CD4-positive, CD25-positive, alpha-beta regulatory T cell (primary cell): ENCODE results near the gene NTF4. TPM values are rescaled to one million over a fixed set of nuclear protein-coding genes. Genes with fewer than 3 reads are reported as not detected.
"Not testable (repeated sequence)": the region's sequence is repeated elsewhere in the genome, so short reads cannot be mapped to it uniquely, and the experiment has no call there.

Experiments used
- ATAC-seq, 2 donors: fragments of 150-1000 bp; cut with Tn5 transposase; one replicate each; pipeline ENCODE4 v1.10.0; 2021; ENCODE audit warnings: low read depth in 2 of 2, moderate number of reproducible peaks in 2 of 2, moderate library complexity in 1 of 2
- DNase-seq, 3 donors: peaks; one replicate each; pipeline versions ENCODE4 v3.0.0 to v3.0.0-alpha.2; 2012 to 2022; ENCODE audit warnings: mixed read lengths in 1 of 3
- H3K27ac ChIP-seq: one replicate; pipeline ENCODE4 v1.7.0; 2013; ENCODE audit warnings: mild to moderate bottlenecking, low read length; ENCODE audit not compliant: insufficient read depth, poor library complexity, severe bottlenecking
- H3K27me3 ChIP-seq: one replicate; pipeline ENCODE4 v1.7.0; 2013; ENCODE audit warnings: low read length; ENCODE audit not compliant: control insufficient read depth, insufficient read depth
- H3K36me3 ChIP-seq: one replicate; pipeline ENCODE4 v1.7.0; 2013; ENCODE audit warnings: mild to moderate bottlenecking, low read length, moderate library complexity; ENCODE audit not compliant: control insufficient read depth, insufficient read depth
- H3K4me1 ChIP-seq: 2 replicates; pipeline ENCODE4 v1.7.0; 2013; ENCODE audit warnings: mild to moderate bottlenecking, low read length; ENCODE audit not compliant: insufficient read depth, control insufficient read depth, poor library complexity, severe bottlenecking
- H3K4me3 ChIP-seq: one replicate; pipeline ENCODE4 v1.7.0; 2013; ENCODE audit warnings: low read depth, mild to moderate bottlenecking, low read length, moderate library complexity
- H3K9me3 ChIP-seq, 2 experiments: 1 replicate in 1 of 2; 2 replicates in 1 of 2; pipeline ENCODE4 v1.7.0; 2013; ENCODE audit warnings: low read length in 2 of 2, mild to moderate bottlenecking in 1 of 2, moderate library complexity in 1 of 2; ENCODE audit not compliant: control insufficient read depth in 2 of 2
- H3K27ac Mint-ChIP-seq, 3 donors: one replicate each; pipeline ENCODE4 v1.8.0; 2020 to 2022; ENCODE audit warnings: mild to moderate bottlenecking in 3 of 3, mixed read lengths in 3 of 3, moderate library complexity in 2 of 3
- H3K27me3 Mint-ChIP-seq: one replicate; pipeline ENCODE4 v1.8.0; 2022; ENCODE audit warnings: mild to moderate bottlenecking, mixed read lengths
- H3K36me3 Mint-ChIP-seq: one replicate; pipeline ENCODE4 v1.8.0; 2020; ENCODE audit warnings: mixed read lengths
- H3K4me1 Mint-ChIP-seq, 4 donors: one replicate each; pipeline ENCODE4 v1.8.0; 2020 to 2022; ENCODE audit warnings: mixed read lengths in 4 of 4, mild to moderate bottlenecking in 1 of 4
- H3K4me3 Mint-ChIP-seq, 4 donors: one replicate each; pipeline ENCODE4 v1.8.0; 2020 to 2022; ENCODE audit warnings: mild to moderate bottlenecking in 4 of 4, mixed read lengths in 4 of 4, moderate library complexity in 3 of 4
- H3K9me3 Mint-ChIP-seq, 7 donors: one replicate each; pipeline ENCODE4 v1.8.0; 2020 to 2022; ENCODE audit warnings: mixed read lengths in 7 of 7, mild to moderate bottlenecking in 3 of 7, moderate library complexity in 2 of 7
- polyA plus RNA-seq, 4 donors: library from polyadenylated mRNA; unstranded; fragments of 300-500 nt; fragmentation: Illumina TruSeq; gene quantifications; one replicate each; pipeline ENCODE4 v1.2.3, GENCODE V29; 2021
- total RNA-seq: library from RNA; stranded (reverse); gene quantifications from one replicate; pipeline ENCODE4 v1.2.3, GENCODE V29; 2022

The NTF4 gene
- total and polyA plus RNA-seq, 5 donors from 2014 or later = not detected

DNA sequence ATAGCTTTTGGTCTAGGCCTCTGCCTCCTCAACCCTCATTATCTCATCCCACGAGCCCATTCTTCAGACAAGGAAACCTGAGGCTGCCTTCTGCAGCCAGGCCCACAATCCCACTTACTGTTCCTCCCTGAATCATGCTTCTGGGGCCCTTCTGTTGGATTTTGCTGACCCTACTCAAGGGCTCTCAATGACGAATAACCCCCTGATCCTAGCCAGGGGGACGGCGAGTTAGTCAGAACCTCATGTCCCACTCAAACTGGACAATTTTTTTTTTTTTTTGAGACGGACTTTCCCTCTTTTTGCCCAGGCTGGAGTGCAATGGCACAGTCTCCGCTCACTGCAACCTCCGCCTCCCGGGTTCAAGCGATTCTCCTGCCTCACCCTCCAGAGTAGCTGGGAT, 42.5 kb downstream of the NTF4 start:
- no peak for DNase-seq
- Mint-ChIP-seq H3K4me3 (peak overlapping the region in 1 of 4 donors; percentile 49), H3K9me3 (peaks cover 0 to 1% (median 0%) of the 10 kb centered on the region in 7 donors), H3K27me3 (peaks cover 10% of the 10 kb centered on the region), H3K27ac (no peak overlapping the region), H3K36me3 (no peaks in the 10 kb centered on the region), H3K4me1 (peaks cover 7 to 34% (median 15%) of the 10 kb centered on the region in 4 donors)
- Histone ChIP-seq H3K27me3 (no peaks in the 10 kb centered on the region), H3K27ac (no peak overlapping the region), H3K9me3 (no peaks in the 10 kb centered on the region), H3K36me3 (no peaks in the 10 kb centered on the region), H3K4me3 (no peak overlapping the region), H3K4me1 (peaks cover 29% of the 10 kb centered on the region)
- ATAC-seq = no peak

DNA sequence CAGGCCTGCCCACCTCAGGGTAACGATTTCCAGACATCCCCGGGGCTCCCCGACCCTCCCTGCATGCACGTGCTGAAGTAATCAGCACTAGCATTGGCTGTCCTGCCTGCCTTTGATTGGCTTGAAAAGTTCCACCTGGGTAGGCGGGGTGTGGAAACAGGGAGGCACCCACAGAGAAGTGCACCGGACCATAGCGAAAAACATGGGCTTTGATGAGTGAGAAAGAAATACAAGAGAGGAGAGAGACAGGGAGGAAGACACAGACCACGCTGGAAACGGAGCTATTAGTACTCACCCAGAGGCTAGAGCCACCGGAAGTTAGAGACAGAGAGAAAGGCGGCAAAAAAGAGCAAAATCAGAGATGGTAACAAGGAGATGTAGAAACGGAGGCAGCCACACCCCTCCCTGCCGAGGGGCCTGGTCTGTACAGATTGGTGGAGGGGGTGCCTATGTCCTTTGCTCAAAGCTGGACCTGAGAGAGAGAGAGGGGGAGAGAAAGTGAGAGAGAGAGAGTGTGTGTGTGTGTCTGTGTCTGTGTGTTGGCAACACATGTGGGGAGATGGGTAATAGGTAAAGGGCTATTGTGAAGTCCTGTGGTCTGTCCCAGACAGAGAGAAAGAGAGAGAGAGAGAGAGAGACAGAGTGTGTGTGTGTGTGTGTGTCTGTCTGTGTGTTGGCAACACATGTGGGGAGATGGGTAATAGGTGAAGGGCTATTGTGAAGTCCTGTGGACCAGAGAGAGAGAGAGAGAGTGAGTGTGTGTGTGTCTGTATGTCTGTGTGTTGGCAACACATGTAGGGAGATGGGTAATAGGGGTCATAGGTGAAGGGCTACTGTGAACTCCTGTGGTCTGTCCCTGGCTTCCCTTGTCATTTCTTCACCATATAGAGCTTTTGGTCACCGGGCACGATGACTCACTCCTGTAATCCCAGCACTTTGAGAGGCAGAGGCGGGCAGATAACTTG, 43.4 kb downstream of the NTF4 start:
- Histone ChIP-seq H3K4me3 (no peak overlapping the region), H3K4me1 (peaks cover 31% of the 10 kb centered on the region), H3K27me3 (no peaks in the 10 kb centered on the region), H3K27ac (no peak overlapping the region), H3K36me3 (no peaks in the 10 kb centered on the region), H3K9me3 (no peaks in the 10 kb centered on the region)
- no peak for DNase-seq
- ATAC-seq = no peak
- H3K4me3 Mint-ChIP-seq = peak overlapping the region in 3 of 4 donors; percentile 1 to 80 (median 1)
- H3K27ac Mint-ChIP-seq = peak overlapping the region in 2 of 3 donors; percentile 52 to 60
- no peaks in the 10 kb centered on the region for H3K36me3 Mint-ChIP-seq
- H3K27me3 Mint-ChIP-seq = peaks cover 10% of the 10 kb centered on the region
- peaks cover 0 to 1% (median 0%) of the 10 kb centered on the region in 7 donors for H3K9me3 Mint-ChIP-seq
- H3K4me1 Mint-ChIP-seq = peaks cover 7 to 36% (median 15%) of the 10 kb centered on the region in 4 donors

DNA sequence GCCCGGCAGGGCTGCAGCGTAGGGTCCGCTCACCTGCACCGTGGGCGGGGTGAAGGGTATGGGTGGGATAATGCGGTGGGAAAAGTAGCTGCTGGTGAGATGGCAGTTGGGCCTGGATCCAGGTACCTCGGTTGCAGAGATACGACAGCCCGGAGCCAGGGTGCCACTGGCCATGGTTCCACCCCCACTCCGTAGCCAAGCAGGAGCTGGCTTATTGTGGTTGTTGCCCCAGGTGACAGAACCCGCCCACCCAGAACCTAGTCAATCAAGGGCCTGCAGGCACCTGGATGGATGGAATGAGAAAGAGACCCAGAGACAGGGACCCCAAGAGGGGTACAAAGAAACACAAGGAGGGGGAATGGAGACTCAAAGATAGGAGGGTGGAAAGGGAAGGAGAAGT, 44.3 kb downstream of the NTF4 start:
- ATAC-seq = no peak
- peak overlapping the region in 2 of 4 donors; percentile 80 to 92 for H3K4me3 Mint-ChIP-seq
- H3K36me3 ChIP-seq = no peaks in the 10 kb centered on the region
- peaks cover 0 to 1% (median 0%) of the 10 kb centered on the region in 7 donors for H3K9me3 Mint-ChIP-seq
- H3K36me3 Mint-ChIP-seq = peaks cover 3% of the 10 kb centered on the region
- no peak for DNase-seq
- peaks cover 31% of the 10 kb centered on the region for H3K4me1 ChIP-seq
- H3K27me3 ChIP-seq = no peaks in the 10 kb centered on the region
- H3K4me3 ChIP-seq = no peak overlapping the region
- peaks cover 10% of the 10 kb centered on the region for H3K27me3 Mint-ChIP-seq
- H3K9me3 ChIP-seq = no peaks in the 10 kb centered on the region
- H3K27ac ChIP-seq = no peak overlapping the region
- H3K4me1 Mint-ChIP-seq = peaks cover 7 to 39% (median 15%) of the 10 kb centered on the region in 4 donors
- no peak overlapping the region for H3K27ac Mint-ChIP-seq

DNA sequence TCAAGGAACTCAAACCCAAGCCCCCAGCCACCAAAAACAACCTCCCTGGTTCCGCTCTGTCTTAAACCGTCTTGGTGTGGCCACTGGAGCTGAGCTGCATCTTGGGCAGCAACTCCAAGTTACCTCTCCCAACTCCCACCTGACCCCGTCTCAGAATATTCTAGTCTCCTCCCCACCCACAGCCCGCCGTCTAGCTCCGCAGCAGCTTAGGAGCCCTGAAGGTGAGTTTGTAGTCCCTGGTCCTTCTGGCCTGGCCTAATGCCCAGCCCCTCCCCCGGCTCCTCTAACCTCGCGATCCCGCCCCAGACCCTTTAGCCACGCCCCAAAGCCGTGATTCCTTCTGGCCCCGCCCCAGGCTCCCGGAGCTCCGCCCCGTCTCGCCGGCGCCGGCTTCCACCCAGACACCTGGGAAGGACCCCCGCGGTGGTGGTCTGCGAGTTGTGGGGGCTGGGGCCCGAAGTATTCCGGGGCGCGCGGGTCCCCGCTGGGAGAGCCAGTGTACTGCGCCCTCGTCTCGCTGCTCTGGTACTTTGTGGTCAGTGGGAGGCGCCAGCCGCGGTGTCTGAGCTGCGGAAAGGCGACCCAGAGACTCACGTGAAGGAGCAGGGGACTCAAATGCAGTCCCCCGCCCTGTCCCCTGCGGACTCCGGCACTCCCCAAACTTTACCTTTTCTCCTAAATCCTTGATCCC, 45.2 kb downstream of the NTF4 start:
- Histone ChIP-seq H3K4me1 (peaks cover 31% of the 10 kb centered on the region), H3K27ac (no peak overlapping the region), H3K9me3 (no peaks in the 10 kb centered on the region), H3K27me3 (no peaks in the 10 kb centered on the region), H3K36me3 (no peaks in the 10 kb centered on the region), H3K4me3 (peak overlapping the region; percentile 64)
- ATAC-seq (peak in 1 of 2 donors; percentile 18), DNase-seq (peak; percentile 54 to 57 (median 54))
- Mint-ChIP-seq H3K9me3 (peaks cover 0 to 1% (median 0%) of the 10 kb centered on the region in 7 donors), H3K4me3 (peak overlapping the region; percentile 80 to 94 (median 92)), H3K27ac (peak overlapping the region; percentile 79 to 92 (median 90)), H3K4me1 (peaks cover 7 to 39% (median 15%) of the 10 kb centered on the region in 4 donors), H3K36me3 (peaks cover 3% of the 10 kb centered on the region), H3K27me3 (peaks cover 10% of the 10 kb centered on the region)

- peak overlapping the region; percentile 79 to 92 (median 90) for H3K27ac Mint-ChIP-seq
Measured at GRCh38 chr19:49018388-49019241, 46.0 kb downstream of the NTF4 start.

GRCh38 chr19:49017666-49018351, 46.8 kb downstream of the NTF4 start:
- H3K4me3 ChIP-seq = peak overlapping the region; percentile 66
- H3K9me3 Mint-ChIP-seq = peaks cover 0 to 1% (median 0%) of the 10 kb centered on the region in 7 donors
- H3K4me1 Mint-ChIP-seq = peaks cover 7 to 39% (median 15%) of the 10 kb centered on the region in 4 donors
- peak; percentile 85 for ATAC-seq
- peak overlapping the region; percentile 80 to 94 (median 92) for H3K4me3 Mint-ChIP-seq
- H3K27me3 ChIP-seq = no peaks in the 10 kb centered on the region
- H3K27ac ChIP-seq = peak overlapping the region; percentile 49
- H3K36me3 ChIP-seq = no peaks in the 10 kb centered on the region
- H3K4me1 ChIP-seq = peaks cover 31% of the 10 kb centered on the region
- H3K27me3 Mint-ChIP-seq = peaks cover 10% of the 10 kb centered on the region
- H3K36me3 Mint-ChIP-seq = peaks cover 3% of the 10 kb centered on the region
- peak overlapping the region in 2 of 3 donors; percentile 59 to 79 for H3K27ac Mint-ChIP-seq
- no peaks in the 10 kb centered on the region for H3K9me3 ChIP-seq
- peak; percentile 59 to 72 (median 69) for DNase-seq

More at GRCh38 chr19:49018388-49019241, 46.0 kb downstream of the NTF4 start:
- not testable (repeated sequence) for H3K9me3 Mint-ChIP-seq, H3K9me3 ChIP-seq, H3K36me3 Mint-ChIP-seq, ATAC-seq, H3K27ac ChIP-seq, H3K27me3 ChIP-seq, H3K36me3 ChIP-seq
- Mint-ChIP-seq H3K4me3 (peak overlapping the region; percentile 80 to 94 (median 92)), H3K27me3 (peaks cover 10% of the 10 kb centered on the region), H3K4me1 (peaks cover 7 to 39% (median 15%) of the 10 kb centered on the region in 4 donors)
- Histone ChIP-seq H3K4me1 (peaks cover 31% of the 10 kb centered on the region), H3K4me3 (peak overlapping the region; percentile 66)
- peak in 2 of 3 donors; percentile 28 to 53 for DNase-seq
